HG03354 (cell line): Measurements from ENCODE around the gene ATP2C2.

Experiments used
- ATAC-seq: cut with Tn5 transposase; IDR thresholded peaks from one replicate; pipeline ENCODE4 v1.9.1; 2021; ENCODE audit warnings: mild to moderate bottlenecking; ENCODE audit not compliant: unreplicated experiment, poor library complexity, severe bottlenecking

Gene ATP2C2

GRCh38 chr16:84503751-84504395 is 135.5 kb downstream of the ATP2C2 start:
- peak; percentile 2 for ATAC-seq

- peak; percentile 96 for ATAC-seq
Measured at GRCh38 chr16:84504420-84505248, 136.3 kb downstream of the ATP2C2 start, which contains the start of gene MEAK7. Gene MEAK7 (minus strand): TSS chr16:84504659. CDS start chr16:84498086, 6,573 bp downstream.

GRCh38 chr16:84505249-84506187 is 137.2 kb downstream of the ATP2C2 start:
- peak; percentile 2 for ATAC-seq

- ATAC-seq: no peak
Measured at GRCh38 chr16:84507011-84507982, 139.0 kb downstream of the ATP2C2 start.

- no peak for ATAC-seq
Measured at GRCh38 chr16:84508502-84508901, 140.2 kb downstream of the ATP2C2 start.

DNA sequence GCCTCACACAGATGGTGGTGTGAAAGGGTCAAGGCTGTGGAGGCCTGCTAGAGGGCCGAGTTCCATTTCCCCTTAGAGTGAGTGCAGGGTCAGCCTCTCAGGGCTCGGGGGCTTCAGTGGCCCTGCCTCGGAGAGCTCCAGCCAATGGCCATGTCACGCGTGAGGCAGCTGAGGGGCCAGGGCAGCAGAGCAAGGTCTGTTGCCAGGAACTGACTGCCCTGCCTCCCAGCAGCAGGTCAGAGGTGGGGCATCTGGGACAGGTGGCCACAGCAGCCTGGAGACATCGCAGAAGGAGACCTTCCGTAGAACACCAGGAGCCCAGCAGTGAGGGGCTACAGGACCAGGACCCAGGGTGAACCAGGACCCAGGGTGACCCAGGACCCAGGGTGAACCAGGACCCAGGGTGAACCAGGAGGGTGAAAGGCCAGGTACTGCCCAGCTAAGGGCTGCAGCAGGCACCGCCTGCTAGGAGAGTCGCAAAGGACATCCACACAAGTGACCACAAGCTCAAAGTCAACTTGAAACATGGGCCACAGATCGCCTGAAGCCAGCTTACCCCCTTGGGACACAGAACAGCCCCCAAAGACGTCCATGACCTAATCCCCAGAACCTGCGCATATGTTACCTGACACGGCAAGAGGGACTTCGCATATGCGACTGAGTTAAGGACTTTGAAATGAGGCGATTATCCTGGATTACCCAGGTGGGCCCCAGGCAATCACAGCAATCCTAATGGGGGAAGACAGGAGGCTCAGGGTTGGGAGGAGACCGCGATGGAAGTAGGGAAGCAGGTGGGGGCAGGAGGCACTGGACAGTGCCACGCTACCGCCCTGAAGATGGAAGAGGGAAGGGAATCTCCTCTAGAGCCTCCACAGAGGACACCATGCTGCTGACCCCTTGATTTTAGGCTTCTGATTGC is 141.0 kb downstream of the ATP2C2 start:
- no peak for ATAC-seq

DNA sequence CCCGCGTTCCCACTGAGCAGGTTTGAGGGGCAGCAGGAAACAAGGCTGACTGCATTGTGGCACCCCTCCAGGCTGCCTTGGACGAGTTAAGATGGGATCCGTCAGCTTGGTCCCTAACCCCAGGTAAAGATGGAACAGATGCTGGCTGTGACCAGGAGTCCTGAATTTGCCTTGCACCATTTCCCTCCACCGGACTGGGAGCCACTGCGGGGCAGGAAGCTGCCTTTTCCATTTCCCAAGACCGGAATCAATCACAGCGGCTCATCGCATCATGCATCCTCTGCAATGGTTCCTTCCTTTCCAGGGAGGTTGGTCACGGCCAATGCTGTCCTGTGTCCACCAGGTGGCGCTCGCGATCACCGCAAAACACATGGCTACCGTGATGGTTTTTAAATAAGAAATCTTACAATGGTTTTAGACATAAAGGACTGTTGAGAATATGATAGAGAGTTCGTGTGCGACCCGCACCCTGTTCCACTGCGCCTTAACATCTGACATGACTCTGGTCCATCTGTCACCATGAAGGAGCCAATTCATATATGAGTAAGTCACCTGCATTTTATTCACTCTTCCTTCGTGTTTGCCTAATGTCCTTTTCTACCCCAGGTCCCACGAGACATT is 143.0 kb downstream of the ATP2C2 start:
- ATAC-seq: peak; percentile 34

GRCh38 chr16:84511831-84512230 is 143.5 kb downstream of the ATP2C2 start:
- no peak for ATAC-seq

- ATAC-seq: no peak
Measured at GRCh38 chr16:84513123-84513522, 144.8 kb downstream of the ATP2C2 start.

DNA sequence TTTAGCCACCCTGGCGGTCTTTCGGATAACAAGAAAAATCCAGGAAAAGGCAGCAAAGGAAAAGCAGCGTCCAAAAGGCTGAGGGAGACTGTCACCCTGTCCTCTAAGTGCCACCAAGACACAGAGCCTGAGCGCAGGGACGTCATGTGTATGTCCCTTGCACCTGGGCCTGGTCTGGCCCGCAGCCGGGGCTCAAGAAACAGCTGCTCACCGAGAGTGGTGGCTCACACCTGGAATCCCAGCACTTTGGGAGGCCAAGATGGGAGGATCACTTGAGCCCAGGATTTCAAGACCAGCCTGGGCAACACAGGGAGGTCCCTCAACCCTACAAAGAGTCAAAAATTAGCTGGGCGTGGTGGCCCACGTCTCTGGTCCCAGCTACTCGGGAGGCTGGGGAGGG is 145.3 kb downstream of the ATP2C2 start:
- no peak for ATAC-seq
